H9 (cell line): ENCODE measurements around the gene DXO. TPM values are rescaled to one million over a fixed set of nuclear protein-coding genes. Genes with fewer than 3 reads are reported as not detected.

ENCODE experiments used
- DNase-seq: peaks from one replicate; pipeline ENCODE4 v3.0.0-alpha.2; 2017
- H2AFZ ChIP-seq: one replicate; pipeline ENCODE4 v1.6.1; 2013; ENCODE audit warnings: mild to moderate bottlenecking, low read length, control low read depth, moderate library complexity
- H2AK5ac ChIP-seq: 2 replicates; pipeline ENCODE4 v1.6.1; 2013; ENCODE audit warnings: low read length, control low read depth, mixed read lengths; ENCODE audit not compliant: insufficient read length
- H2BK120ac ChIP-seq: one replicate; pipeline ENCODE4 v1.6.1; 2013; ENCODE audit warnings: low read depth, mild to moderate bottlenecking, low read length, control low read depth, inconsistent platforms; ENCODE audit not compliant: poor library complexity, severe bottlenecking
- H2BK12ac ChIP-seq: 2 replicates; pipeline ENCODE4 v1.6.1; 2013; ENCODE audit warnings: low read length, control low read depth, mixed read lengths, low read depth; ENCODE audit not compliant: insufficient read length
- H2BK15ac ChIP-seq: 2 replicates; pipeline ENCODE4 v1.6.1; 2013; ENCODE audit warnings: low read depth, low read length, control low read depth
- H2BK20ac ChIP-seq: one replicate; pipeline ENCODE4 v1.6.1; 2013; ENCODE audit warnings: low read depth, mild to moderate bottlenecking, low read length, control low read depth, inconsistent platforms; ENCODE audit not compliant: poor library complexity, severe bottlenecking
- H2BK5ac ChIP-seq: 2 replicates; pipeline ENCODE4 v1.6.1; 2013; ENCODE audit warnings: low read length, control low read depth, mixed read lengths; ENCODE audit not compliant: insufficient read length
- H3K14ac ChIP-seq: 2 replicates; pipeline ENCODE4 v1.6.1; 2013; ENCODE audit warnings: low read length, control low read depth; ENCODE audit not compliant: insufficient read depth
- H3K18ac ChIP-seq: 2 replicates; pipeline ENCODE4 v1.6.1; 2013; ENCODE audit warnings: low read depth, mild to moderate bottlenecking, mixed read lengths, low read length, control low read depth; ENCODE audit not compliant: insufficient read length
- H3K23ac ChIP-seq: 2 replicates; pipeline ENCODE4 v1.6.1; 2013; ENCODE audit warnings: low read length, control low read depth, mixed read lengths, low read depth; ENCODE audit not compliant: insufficient read length
- H3K23me2 ChIP-seq: 2 replicates; pipeline ENCODE4 v1.6.1; 2013; ENCODE audit warnings: low read depth, mild to moderate bottlenecking, mixed read lengths, low read length, control low read depth; ENCODE audit not compliant: insufficient read length, poor library complexity, severe bottlenecking
- H3K27ac ChIP-seq: 2 replicates; pipeline ENCODE4 v1.5.1; 2013; ENCODE audit warnings: low read length, control low read depth, mixed read lengths, low read depth; ENCODE audit not compliant: insufficient read length
- H3K27me3 ChIP-seq: 2 replicates; pipeline ENCODE4 v1.6.1; 2013; ENCODE audit warnings: low read length, control low read depth, inconsistent platforms; ENCODE audit not compliant: insufficient read depth
- H3K4ac ChIP-seq: 2 replicates; pipeline ENCODE4 v1.6.1; 2013; ENCODE audit warnings: low read depth, mild to moderate bottlenecking, control low read depth, inconsistent platforms, low read length, moderate library complexity
- H3K4me1 ChIP-seq: 2 replicates; pipeline ENCODE4 v1.6.1; 2013; ENCODE audit warnings: low read length, control low read depth, inconsistent platforms; ENCODE audit not compliant: insufficient read depth
- H3K4me2 ChIP-seq: 2 replicates; pipeline ENCODE4 v1.6.1; 2013; ENCODE audit warnings: low read length, control low read depth, mixed read lengths; ENCODE audit not compliant: insufficient read length, insufficient read depth
- H3K56ac ChIP-seq: 2 replicates; pipeline ENCODE4 v1.6.1; 2013; ENCODE audit warnings: low read depth, mild to moderate bottlenecking, mixed read lengths, low read length, control low read depth; ENCODE audit not compliant: insufficient read length
- H3K79me1 ChIP-seq: 2 replicates; pipeline ENCODE4 v1.6.1; 2013; ENCODE audit warnings: low read depth, mild to moderate bottlenecking, moderate library complexity, low read length, control low read depth, inconsistent platforms; ENCODE audit not compliant: insufficient read depth, poor library complexity, severe bottlenecking
- H3K79me2 ChIP-seq: 2 replicates; pipeline ENCODE4 v1.6.1; 2013; ENCODE audit warnings: low read length, control low read depth, inconsistent platforms; ENCODE audit not compliant: insufficient read depth
- H3K9ac ChIP-seq: 2 replicates; pipeline ENCODE4 v1.6.1; 2013; ENCODE audit warnings: low read length, control low read depth, mixed read lengths; ENCODE audit not compliant: insufficient read length; ENCODE audit errors: extremely low read depth
- H3K9me3 ChIP-seq: one replicate; pipeline ENCODE4 v1.6.1; 2013; ENCODE audit warnings: low read depth, low read length, inconsistent platforms; ENCODE audit not compliant: control insufficient read depth
- H3T11ph ChIP-seq: one replicate; pipeline ENCODE4 v1.6.1; 2013; ENCODE audit warnings: mild to moderate bottlenecking, low read length, control low read depth, inconsistent platforms
- H4K20me1 ChIP-seq: one replicate; pipeline ENCODE4 v1.6.1; 2013; ENCODE audit not compliant: control insufficient read depth, insufficient read length, insufficient read depth
- H4K5ac ChIP-seq: 2 replicates; pipeline ENCODE4 v1.6.1; 2013; ENCODE audit warnings: low read depth, mild to moderate bottlenecking, mixed read lengths, low read length, control low read depth; ENCODE audit not compliant: insufficient read length
- H4K8ac ChIP-seq: replicated peaks from 2 replicates; pipeline ENCODE4 v1.6.1; 2013; ENCODE audit warnings: low read length, control low read depth, mixed read lengths, low read depth; ENCODE audit not compliant: insufficient read length
- H4K91ac ChIP-seq: 2 replicates; pipeline ENCODE4 v1.6.1; 2013; ENCODE audit warnings: low read depth, mild to moderate bottlenecking, moderate library complexity, mixed read lengths, low read length, control low read depth; ENCODE audit not compliant: insufficient read length
- H3K27ac Mint-ChIP-seq, 3 experiments: 2 replicates in 2 of 3; 3 replicates in 1 of 3; pipeline ENCODE4 v1.8.0; 2020 to 2021; ENCODE audit warnings: mixed read lengths in 3 of 3, mild to moderate bottlenecking in 1 of 3, moderate library complexity in 1 of 3
- H3K27me3 Mint-ChIP-seq: 2 replicates; pipeline ENCODE4 v1.8.0; 2021; ENCODE audit warnings: low read depth, mild to moderate bottlenecking, moderate library complexity, mixed read lengths
- H3K36me3 Mint-ChIP-seq, 3 experiments: 2 replicates in 2 of 3; 3 replicates in 1 of 3; pipeline ENCODE4 v1.8.0; 2020 to 2021; ENCODE audit warnings: low read depth in 3 of 3, mixed read lengths in 3 of 3; ENCODE audit not compliant: insufficient read depth in 1 of 3
- H3K4me1 Mint-ChIP-seq, 2 experiments: 2 replicates each; pipeline ENCODE4 v1.8.0; 2020; ENCODE audit warnings: mixed read lengths in 2 of 2
- H3K4me3 Mint-ChIP-seq, 2 experiments: 2 replicates in 1 of 2; 3 replicates in 1 of 2; pipeline ENCODE4 v1.8.0; 2020 to 2021; ENCODE audit warnings: mild to moderate bottlenecking in 2 of 2, mixed read lengths in 2 of 2, moderate library complexity in 1 of 2
- H3K9me3 Mint-ChIP-seq, 2 experiments: 2 replicates in 1 of 2; 3 replicates in 1 of 2; pipeline ENCODE4 v1.8.0; 2020; ENCODE audit warnings: mild to moderate bottlenecking in 2 of 2, mixed read lengths in 2 of 2, moderate library complexity in 1 of 2
- WGBS: extraction: QIAGEN DNeasy Blood & Tissue Kit; methylation state at CpG from one replicate; pipeline ENCODE4 v1.1.7; 2013; ENCODE audit warnings: missing lambda C conversion rate, low lambda C conversion rate, mixed read lengths; ENCODE audit not compliant: insufficient read length; ENCODE audit errors: extremely low coverage; 5-methylcytosine and 5-hydroxymethylcytosine counted together
- total RNA-seq: library from RNA; stranded (reverse); gene quantifications from 2 replicates; pipeline ENCODE4 v1.2.1, GENCODE V29; 2021
- TF ChIP-seq, protein P1 (sequence below): fragments of 200-600 bp; sonication (generic); conservative IDR thresholded peaks from 3 replicates; pipeline ENCODE4 v1.8.0; 2021; ENCODE audit warnings: antibody characterized with exemption, mild to moderate bottlenecking

The DXO gene
- total RNA-seq, 1 experiment from 2014 or later: 21.6 TPM

DNA sequence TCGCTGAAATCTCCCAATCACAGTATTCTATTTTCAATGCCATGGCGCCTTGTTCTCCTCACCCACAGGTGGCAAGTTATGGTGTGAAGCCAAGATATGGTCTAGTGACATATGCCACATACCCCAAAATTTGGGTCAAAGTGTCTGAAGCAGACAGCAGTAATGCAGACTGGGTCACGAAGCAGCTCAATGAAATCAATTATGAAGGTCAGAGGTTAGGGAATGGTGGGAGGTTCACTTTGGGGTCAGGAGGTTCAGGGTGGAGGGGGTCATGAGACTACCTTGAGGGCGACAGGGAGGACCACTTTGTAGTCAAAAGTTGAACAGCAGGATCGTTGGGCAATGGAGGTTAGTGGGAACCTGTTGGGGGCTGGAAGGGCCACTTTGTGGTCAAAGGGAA is 23.6 kb downstream of the DXO start:
- WGBS: no CpG with 5 or more reads among the region's 5 CpGs

More for the DNA sequence above, 23.6 kb downstream of the DXO start:
- Histone ChIP-seq H2BK5ac (no peak overlapping the region), H3K79me2 (no peaks in the 10 kb centered on the region), H2BK20ac (no peak overlapping the region), H4K5ac (no peak overlapping the region), H3K23me2 (no peaks in the 10 kb centered on the region), H2BK15ac (no peak overlapping the region), H3K23ac (no peak overlapping the region), H3K27ac (no peak overlapping the region), H4K20me1 (peaks cover 2% of the 10 kb centered on the region), H3K18ac (no peak overlapping the region), H3K4ac (no peak overlapping the region), H2BK12ac (no peak overlapping the region), H3K4me1 (no peaks in the 10 kb centered on the region), H3T11ph (no peak overlapping the region), H2BK120ac (no peak overlapping the region), H3K79me1 (no peaks in the 10 kb centered on the region), H2AK5ac (no peak overlapping the region), H3K4me2 (no peak overlapping the region), H3K27me3 (no peaks in the 10 kb centered on the region), H3K9ac (no peak overlapping the region), H2AFZ (no peak overlapping the region), H3K9me3 (no peaks in the 10 kb centered on the region), H4K91ac (no peak overlapping the region), H3K56ac (no peak overlapping the region), H3K14ac (no peak overlapping the region), H4K8ac (no peak overlapping the region)
- Mint-ChIP-seq H3K4me3 (no peak overlapping the region), H3K27me3 (peaks cover 48% of the 10 kb centered on the region), H3K9me3 (no peaks in the 10 kb centered on the region), H3K36me3 (peaks cover 2 to 31% (median 16%) of the 10 kb centered on the region in 3 experiments; a peak in 6 of 7 replicates), H3K4me1 (peaks cover 5 to 8% of the 10 kb centered on the region in 2 experiments; a peak in 3 of 4 replicates), H3K27ac (no peak overlapping the region)
- TF ChIP-seq, protein P1, sequence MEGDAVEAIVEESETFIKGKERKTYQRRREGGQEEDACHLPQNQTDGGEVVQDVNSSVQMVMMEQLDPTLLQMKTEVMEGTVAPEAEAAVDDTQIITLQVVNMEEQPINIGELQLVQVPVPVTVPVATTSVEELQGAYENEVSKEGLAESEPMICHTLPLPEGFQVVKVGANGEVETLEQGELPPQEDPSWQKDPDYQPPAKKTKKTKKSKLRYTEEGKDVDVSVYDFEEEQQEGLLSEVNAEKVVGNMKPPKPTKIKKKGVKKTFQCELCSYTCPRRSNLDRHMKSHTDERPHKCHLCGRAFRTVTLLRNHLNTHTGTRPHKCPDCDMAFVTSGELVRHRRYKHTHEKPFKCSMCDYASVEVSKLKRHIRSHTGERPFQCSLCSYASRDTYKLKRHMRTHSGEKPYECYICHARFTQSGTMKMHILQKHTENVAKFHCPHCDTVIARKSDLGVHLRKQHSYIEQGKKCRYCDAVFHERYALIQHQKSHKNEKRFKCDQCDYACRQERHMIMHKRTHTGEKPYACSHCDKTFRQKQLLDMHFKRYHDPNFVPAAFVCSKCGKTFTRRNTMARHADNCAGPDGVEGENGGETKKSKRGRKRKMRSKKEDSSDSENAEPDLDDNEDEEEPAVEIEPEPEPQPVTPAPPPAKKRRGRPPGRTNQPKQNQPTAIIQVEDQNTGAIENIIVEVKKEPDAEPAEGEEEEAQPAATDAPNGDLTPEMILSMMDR: no peak
- DNase-seq: no peak
